ENCODE results near the gene HHAT. TPM values are rescaled to one million over a fixed set of nuclear protein-coding genes. Genes with fewer than 3 reads are reported as not detected.

The HHAT gene
- total RNA-seq, 1 donor from 2014 or later: 11.8 TPM

- no peaks in the 10 kb centered on the region for H3K36me3 ChIP-seq
- TF ChIP-seq CTCF (IDR thresholded peaks at IDR 0.05) (no peak), POLR2A (IDR thresholded peaks at IDR 0.05) (no peak), POLR2AphosphoS5 (IDR thresholded peaks at IDR 0.05; ENCODE audit: insufficient read depth in 1 of 2, low read depth in 1 of 2) (no peak)
- H3K4me1 ChIP-seq: no peaks in the 10 kb centered on the region
- DNase-seq (ENCODE audit: extremely low spot score in 2 of 2): no peak
- intact Hi-C loops (cut with DNase I): no loop called here
- no peaks in the 10 kb centered on the region for H3K9me3 ChIP-seq
- H3K27ac ChIP-seq: no peak overlapping the region
- no peak overlapping the region for H3K4me3 ChIP-seq
- no peaks in the 10 kb centered on the region for H3K27me3 ChIP-seq
Measured at GRCh38 chr1:210557426-210558077, 228.8 kb downstream of the HHAT start.

GRCh38 chr1:210558302-210558701 lies 229.6 kb downstream of the HHAT start:
- H3K9me3 ChIP-seq: no peaks in the 10 kb centered on the region
- intact Hi-C loops (cut with DNase I): no loop called here

GRCh38 chr1:210565306-210565705 lies 236.6 kb downstream of the HHAT start:
- H3K4me1 ChIP-seq: no peaks in the 10 kb centered on the region
- TF ChIP-seq POLR2A (IDR thresholded peaks at IDR 0.05) (no peak), CTCF (IDR thresholded peaks at IDR 0.05) (no peak), POLR2AphosphoS5 (IDR thresholded peaks at IDR 0.05; ENCODE audit: insufficient read depth in 1 of 2, low read depth in 1 of 2) (no peak)

More at GRCh38 chr1:210558302-210558701, 229.6 kb downstream of the HHAT start:
- no peak overlapping the region for H3K27ac ChIP-seq
- no peak for DNase-seq (ENCODE audit: extremely low spot score in 2 of 2)
- no peak for TF ChIP-seq POLR2AphosphoS5 (IDR thresholded peaks at IDR 0.05; ENCODE audit: insufficient read depth in 1 of 2, low read depth in 1 of 2)
- TF ChIP-seq POLR2A (IDR thresholded peaks at IDR 0.05): no peak
- TF ChIP-seq CTCF (IDR thresholded peaks at IDR 0.05): no peak
- no peaks in the 10 kb centered on the region for H3K4me1 ChIP-seq
- H3K36me3 ChIP-seq: no peaks in the 10 kb centered on the region
- no peaks in the 10 kb centered on the region for H3K27me3 ChIP-seq
- no peak overlapping the region for H3K4me3 ChIP-seq

GRCh38 chr1:210568631-210569030 lies 239.9 kb downstream of the HHAT start:
- Histone ChIP-seq H3K4me1 (no peaks in the 10 kb centered on the region), H3K4me3 (no peak overlapping the region), H3K9me3 (no peaks in the 10 kb centered on the region), H3K27me3 (no peaks in the 10 kb centered on the region), H3K36me3 (no peaks in the 10 kb centered on the region), H3K27ac (no peak overlapping the region)
- intact Hi-C loops (cut with DNase I): no loop called here
- DNase-seq (ENCODE audit: extremely low spot score in 2 of 2): peak in 1 of 2 donors; percentile 55
- no peak for TF ChIP-seq POLR2AphosphoS5 (IDR thresholded peaks at IDR 0.05; ENCODE audit: insufficient read depth in 1 of 2, low read depth in 1 of 2)
- no peak for TF ChIP-seq CTCF (IDR thresholded peaks at IDR 0.05)
- no peak for TF ChIP-seq POLR2A (IDR thresholded peaks at IDR 0.05)

More at GRCh38 chr1:210565306-210565705, 236.6 kb downstream of the HHAT start:
- Histone ChIP-seq H3K27ac (no peak overlapping the region), H3K4me3 (no peak overlapping the region), H3K36me3 (no peaks in the 10 kb centered on the region), H3K27me3 (no peaks in the 10 kb centered on the region), H3K9me3 (no peaks in the 10 kb centered on the region)
- DNase-seq (ENCODE audit: extremely low spot score in 2 of 2): no peak
- intact Hi-C loops (cut with DNase I): no loop called here

- H3K27ac ChIP-seq: no peak overlapping the region
- intact Hi-C loops (cut with DNase I): no loop called here
- H3K9me3 ChIP-seq: no peaks in the 10 kb centered on the region
- H3K27me3 ChIP-seq: no peaks in the 10 kb centered on the region
- TF ChIP-seq CTCF (IDR thresholded peaks at IDR 0.05): no peak
- TF ChIP-seq POLR2AphosphoS5 (IDR thresholded peaks at IDR 0.05; ENCODE audit: insufficient read depth in 1 of 2, low read depth in 1 of 2): no peak
- TF ChIP-seq POLR2A (IDR thresholded peaks at IDR 0.05): no peak
- no peak overlapping the region for H3K4me3 ChIP-seq
- H3K36me3 ChIP-seq: no peaks in the 10 kb centered on the region
- peak in 1 of 2 donors; percentile 55 for DNase-seq (ENCODE audit: extremely low spot score in 2 of 2)
- H3K4me1 ChIP-seq: no peaks in the 10 kb centered on the region
Measured at GRCh38 chr1:210570116-210570515, 241.4 kb downstream of the HHAT start.

Measured in vagina (tissue), 2 donors.